ENCODE measurements around the gene CEP112. TPM values are rescaled to one million over a fixed set of nuclear protein-coding genes. Genes with fewer than 3 reads are reported as not detected.

CEP112 gene
- total and polyA plus RNA-seq, 9 of the 15 experiments (the other 6 are each of a cell fraction or from before 2014, with no cell fraction given), result 0.84 TPM; not detected in 8

DNA sequence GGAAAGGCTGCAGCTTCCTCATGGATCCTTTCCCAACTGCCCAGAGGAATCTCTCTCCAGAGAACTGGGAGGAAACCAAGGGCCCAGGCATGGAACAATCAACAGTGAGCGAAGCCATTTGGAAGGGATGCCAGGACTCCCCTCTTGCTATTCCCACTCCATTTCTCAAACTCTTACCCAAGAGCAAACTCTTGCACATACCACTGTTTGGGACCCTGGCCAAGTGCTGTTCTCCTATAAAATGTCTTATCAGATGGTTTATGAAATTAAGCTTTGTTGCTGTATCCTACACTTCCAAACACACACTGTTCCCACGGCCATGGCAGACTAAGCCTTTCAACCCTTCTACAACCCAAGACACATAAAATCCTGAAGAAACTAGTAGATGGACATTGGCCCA lies 582.2 kb downstream of the CEP112 start:
- Histone ChIP-seq H3K9me3 (replicated peaks; ENCODE audit: control insufficient read depth, insufficient read depth, low read depth, low read length) (no peaks in the 10 kb centered on the region), H3K4me1 (replicated peaks in 1 of 2; ENCODE audit: control insufficient read depth in 2 of 2, insufficient read depth in 2 of 2, low read length in 2 of 2) (no peaks in the 10 kb centered on the region), H3K79me2 (ENCODE audit: control insufficient read depth, insufficient read depth, low read length) (no peaks in the 10 kb centered on the region), H3K27me3 (ENCODE audit: control insufficient read depth in 2 of 2, insufficient read depth in 2 of 2, low read length in 2 of 2) (peaks cover 2 to 32% of the 10 kb centered on the region in 2 experiments; a peak in 4 of 5 replicates), H2AFZ (ENCODE audit: low read depth, low read length) (no peak overlapping the region), H3K9me1 (ENCODE audit: control insufficient read depth, insufficient read depth, low read length) (peaks cover 2% of the 10 kb centered on the region), H3K4me3 (no peak overlapping the region), H3K4me2 (ENCODE audit: insufficient read depth, low read length) (no peak overlapping the region), H3K36me3 (ENCODE audit: control insufficient read depth, insufficient read depth, low read length) (no peaks in the 10 kb centered on the region), H4K20me1 (replicated peaks; ENCODE audit: control insufficient read depth, insufficient read depth, low read length) (no peaks in the 10 kb centered on the region), H3K9ac (ENCODE audit: insufficient read depth in 1 of 2, low read depth in 2 of 2, low read length in 2 of 2) (no peak overlapping the region), H3K27ac (ENCODE audit: extremely low read depth, low read depth, low read length) (no peak overlapping the region)
- no TSS peak for BruUV-seq (replicated peaks)
- ATAC-seq (no peak), FAIRE-seq (no peak), DNase-seq (ENCODE audit: extremely low read depth in 1 of 4, low spot score in 3 of 4) (no peak)
- POLR2A ChIA-PET, result interaction anchor here (0.5 kb wide), 1 partner anchor 461 kb away, joined by 4 read pairs; no protein-coding TSS in a partner anchor
- intact Hi-C loops (cut with micrococcal nuclease) (no loop called here), in situ Hi-C loops (cut with MboI) (no loop called here)
- WGBS (ENCODE audit: insufficient coverage, low coverage, missing lambda C conversion rate), result 8% methylated on average over 2 of the region's 2 CpGs
- CTCF ChIA-PET (ENCODE audit: low intra/inter-chr PET ratio), result no interaction called here
- no peak for TF ChIP-seq ZZZ3 (IDR thresholded peaks at IDR 0.05)
- no peak for TF ChIP-seq HNRNPLL (IDR thresholded peaks at IDR 0.05; ENCODE audit: low read depth, low read length, poor library complexity, severe bottlenecking)

DNA sequence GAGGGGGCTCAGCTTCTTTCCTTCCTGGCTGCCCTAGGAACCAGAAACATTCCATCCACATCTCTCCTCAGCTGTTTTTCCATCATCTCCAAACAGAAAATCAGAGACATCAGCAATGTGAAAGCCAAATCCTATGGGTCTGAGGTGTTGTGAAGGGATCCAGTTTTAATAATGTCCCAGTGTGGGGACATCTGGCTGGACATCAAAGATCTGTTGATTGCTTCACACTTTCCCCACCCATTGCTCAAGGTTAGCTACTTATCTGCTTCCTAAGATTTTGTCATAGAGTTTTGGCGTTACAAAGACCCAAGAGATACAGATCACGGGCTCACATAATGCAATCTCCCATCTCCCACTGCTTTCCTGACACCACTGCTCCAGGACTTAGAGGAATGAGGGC lies 582.6 kb downstream of the CEP112 start:
- ATAC-seq, result no peak
- H3K4me3 ChIP-seq, result no peak overlapping the region
- no peak overlapping the region for H3K27ac ChIP-seq (ENCODE audit: extremely low read depth, low read depth, low read length)
- intact Hi-C loops (cut with micrococcal nuclease) (no loop called here), in situ Hi-C loops (cut with MboI) (no loop called here)
- H3K4me1 ChIP-seq (replicated peaks in 1 of 2; ENCODE audit: control insufficient read depth in 2 of 2, insufficient read depth in 2 of 2, low read length in 2 of 2), result no peaks in the 10 kb centered on the region
- H2AFZ ChIP-seq (ENCODE audit: low read depth, low read length), result no peak overlapping the region
- no peaks in the 10 kb centered on the region for H4K20me1 ChIP-seq (replicated peaks; ENCODE audit: control insufficient read depth, insufficient read depth, low read length)
- POLR2A ChIA-PET, result interaction anchor here (0.5 to 1.0 kb wide), 2 partner anchors 16 to 461 kb away, joined by 3 to 4 read pairs; no protein-coding TSS in a partner anchor
- no peak overlapping the region for H3K4me2 ChIP-seq (ENCODE audit: insufficient read depth, low read length)
- H3K79me2 ChIP-seq (ENCODE audit: control insufficient read depth, insufficient read depth, low read length), result no peaks in the 10 kb centered on the region
- H3K9me3 ChIP-seq (replicated peaks; ENCODE audit: control insufficient read depth, insufficient read depth, low read depth, low read length), result no peaks in the 10 kb centered on the region
- no peak for FAIRE-seq
- peaks cover 2 to 32% of the 10 kb centered on the region in 2 experiments; a peak in 4 of 5 replicates for H3K27me3 ChIP-seq (ENCODE audit: control insufficient read depth in 2 of 2, insufficient read depth in 2 of 2, low read length in 2 of 2)
- H3K36me3 ChIP-seq (ENCODE audit: control insufficient read depth, insufficient read depth, low read length), result no peaks in the 10 kb centered on the region
- CTCF ChIA-PET (ENCODE audit: low intra/inter-chr PET ratio), result no interaction called here
- WGBS (ENCODE audit: insufficient coverage, low coverage, missing lambda C conversion rate), result 0% methylated on average over 2 of the region's 2 CpGs
- peaks cover 2% of the 10 kb centered on the region for H3K9me1 ChIP-seq (ENCODE audit: control insufficient read depth, insufficient read depth, low read length)
- no TSS peak for BruUV-seq (replicated peaks)
- DNase-seq (ENCODE audit: extremely low read depth in 1 of 4, low spot score in 3 of 4), result no peak
- TF ChIP-seq HMG20A (CRISPR knock-in tag; conservative IDR thresholded peaks at IDR 0.05), result no peak
- H3K9ac ChIP-seq (ENCODE audit: insufficient read depth in 1 of 2, low read depth in 2 of 2, low read length in 2 of 2), result no peak overlapping the region
